Activated CD8-positive, alpha-beta T cell treated with anti-CD3 and anti-CD28 coated beads, Interleukin-2, amount 10 ng/mL, durations not matched to agents 7 days and 5 days (primary cell): ENCODE results near the gene KRTAP12-1. TPM values are rescaled to one million over a fixed set of nuclear protein-coding genes. Genes with fewer than 3 reads are reported as not detected.

Experiments used
- ATAC-seq: fragments of 150-1000 bp; cut with Tn5 transposase; one replicate; pipeline ENCODE4 v1.10.0; 2021; ENCODE audit warnings: moderate library complexity
- CTCF ChIA-PET: fragments of 350-600 bp; sonication (Branson Sonifier 250); formaldehyde crosslinking; loops from one replicate; lab custom pipeline; 2021; ENCODE audit warnings: antibody characterized with exemption; lab: Charles Lee
- POLR2A ChIA-PET: fragments of 350-600 bp; sonication (Branson Sonifier 250); formaldehyde crosslinking; loops from one replicate; lab custom pipeline; 2021; ENCODE audit warnings: antibody characterized with exemption; lab: Charles Lee
- DNase-seq: peaks from one replicate; pipeline ENCODE4 v3.0.0-alpha.2; 2020
- H3K27ac Mint-ChIP-seq: one replicate; pipeline ENCODE4 v1.8.0; 2021; ENCODE audit warnings: mild to moderate bottlenecking, mixed read lengths
- H3K27me3 Mint-ChIP-seq: one replicate; pipeline ENCODE4 v1.8.0; 2021; ENCODE audit warnings: low read depth, mixed read lengths
- H3K36me3 Mint-ChIP-seq: one replicate; pipeline ENCODE4 v1.8.0; 2021; ENCODE audit warnings: low read depth, mixed read lengths
- H3K4me1 Mint-ChIP-seq: one replicate; pipeline ENCODE4 v1.8.0; 2021; ENCODE audit warnings: low read depth, mixed read lengths
- H3K4me3 Mint-ChIP-seq: one replicate; pipeline ENCODE4 v1.8.0; 2021; ENCODE audit warnings: mild to moderate bottlenecking, mixed read lengths
- H3K9me3 Mint-ChIP-seq: one replicate; pipeline ENCODE4 v1.8.0; 2022; ENCODE audit warnings: mixed read lengths; ENCODE audit not compliant: insufficient read depth
- total RNA-seq, 2 experiments: library from RNA; stranded (reverse); gene quantifications; one replicate each; pipeline ENCODE4 v1.2.3, GENCODE V29; 2021

KRTAP12-1 gene
- total RNA-seq, 2 experiments from 2014 or later = not detected

- no peak overlapping the region for H3K4me3 Mint-ChIP-seq
- peaks cover 78% of the 10 kb centered on the region for H3K27me3 Mint-ChIP-seq
- CTCF ChIA-PET = interaction anchor here (1.1 kb wide), 1 partner anchor 53 kb away, joined by 3 read pairs; the partner anchor contains the start of gene KRTAP12-3
- POLR2A ChIA-PET = no interaction called here
- H3K4me1 Mint-ChIP-seq = peaks cover 14% of the 10 kb centered on the region
- H3K27ac Mint-ChIP-seq = no peak overlapping the region
- peaks cover 8% of the 10 kb centered on the region for H3K36me3 Mint-ChIP-seq
- H3K9me3 Mint-ChIP-seq = peaks cover 4% of the 10 kb centered on the region
- no peak for ATAC-seq
- DNase-seq = no peak
Observed at GRCh38 chr21:44710294-44710665, 28.3 kb upstream of the KRTAP12-1 start.

- H3K4me3 Mint-ChIP-seq = no peak overlapping the region
- H3K9me3 Mint-ChIP-seq = peaks cover 10% of the 10 kb centered on the region
- POLR2A ChIA-PET = no interaction called here
- CTCF ChIA-PET = interaction anchor here (1.1 kb wide), 1 partner anchor 52 kb away, joined by 3 read pairs; the partner anchor contains the start of gene KRTAP12-3
- no peak overlapping the region for H3K27ac Mint-ChIP-seq
- peaks cover 13% of the 10 kb centered on the region for H3K36me3 Mint-ChIP-seq
- DNase-seq (no peak), ATAC-seq (no peak)
- peaks cover 78% of the 10 kb centered on the region for H3K27me3 Mint-ChIP-seq
- H3K4me1 Mint-ChIP-seq = peaks cover 10% of the 10 kb centered on the region
Observed at GRCh38 chr21:44709426-44710293, 27.7 kb upstream of the KRTAP12-1 start.

- Mint-ChIP-seq H3K36me3 (peaks cover 13% of the 10 kb centered on the region), H3K27ac (no peak overlapping the region), H3K4me1 (peaks cover 10% of the 10 kb centered on the region), H3K27me3 (peaks cover 78% of the 10 kb centered on the region), H3K4me3 (no peak overlapping the region), H3K9me3 (peaks cover 11% of the 10 kb centered on the region)
- CTCF ChIA-PET = interaction anchor here (1.2 kb wide), 1 partner anchor 85 kb away, joined by 6 read pairs; no protein-coding TSS in a partner anchor
- DNase-seq (no peak), ATAC-seq (no peak)
- POLR2A ChIA-PET = no interaction called here
Observed at GRCh38 chr21:44708866-44709425, 27.0 kb upstream of the KRTAP12-1 start.

- Mint-ChIP-seq H3K9me3 (peaks cover 11% of the 10 kb centered on the region), H3K4me1 (peaks cover 10% of the 10 kb centered on the region), H3K4me3 (no peak overlapping the region), H3K36me3 (peaks cover 13% of the 10 kb centered on the region), H3K27me3 (peaks cover 73% of the 10 kb centered on the region), H3K27ac (no peak overlapping the region)
- ChIA-PET CTCF (interaction anchor here (1.2 kb wide), 1 partner anchor 85 kb away, joined by 6 read pairs; no protein-coding TSS in a partner anchor), POLR2A (no interaction called here)
- ATAC-seq = no peak
- DNase-seq = no peak
Observed at GRCh38 chr21:44708213-44708865, 26.4 kb upstream of the KRTAP12-1 start.

- H3K36me3 Mint-ChIP-seq = peaks cover 13% of the 10 kb centered on the region
- H3K4me3 Mint-ChIP-seq = no peak overlapping the region
- H3K27me3 Mint-ChIP-seq = peaks cover 72% of the 10 kb centered on the region
- peaks cover 11% of the 10 kb centered on the region for H3K9me3 Mint-ChIP-seq
- peaks cover 10% of the 10 kb centered on the region for H3K4me1 Mint-ChIP-seq
- ATAC-seq (no peak), DNase-seq (no peak)
- CTCF ChIA-PET = no interaction called here
- POLR2A ChIA-PET = no interaction called here
- H3K27ac Mint-ChIP-seq = no peak overlapping the region
Observed at GRCh38 chr21:44706706-44707581, 25.0 kb upstream of the KRTAP12-1 start.

GRCh38 chr21:44706026-44706705 is 24.2 kb upstream of the KRTAP12-1 start:
- Mint-ChIP-seq H3K4me3 (no peak overlapping the region), H3K4me1 (peaks cover 6% of the 10 kb centered on the region), H3K36me3 (peaks cover 13% of the 10 kb centered on the region), H3K27me3 (peaks cover 72% of the 10 kb centered on the region), H3K27ac (no peak overlapping the region), H3K9me3 (peaks cover 11% of the 10 kb centered on the region)
- ChIA-PET CTCF (no interaction called here), POLR2A (no interaction called here)
- no peak for ATAC-seq
- DNase-seq = no peak

GRCh38 chr21:44704636-44705001 is 22.7 kb upstream of the KRTAP12-1 start:
- H3K4me1 Mint-ChIP-seq = peaks cover 5% of the 10 kb centered on the region
- no peak overlapping the region for H3K27ac Mint-ChIP-seq
- ATAC-seq (no peak), DNase-seq (no peak)
- peaks cover 11% of the 10 kb centered on the region for H3K9me3 Mint-ChIP-seq
- H3K36me3 Mint-ChIP-seq = peaks cover 13% of the 10 kb centered on the region
- ChIA-PET CTCF (no interaction called here), POLR2A (no interaction called here)
- H3K4me3 Mint-ChIP-seq = no peak overlapping the region
- H3K27me3 Mint-ChIP-seq = peaks cover 70% of the 10 kb centered on the region

- DNase-seq (peak; percentile 17), ATAC-seq (no peak)
- no peaks in the 10 kb centered on the region for H3K4me1 Mint-ChIP-seq
- peaks cover 13% of the 10 kb centered on the region for H3K36me3 Mint-ChIP-seq
- CTCF ChIA-PET = no interaction called here
- peaks cover 66% of the 10 kb centered on the region for H3K27me3 Mint-ChIP-seq
- H3K9me3 Mint-ChIP-seq = peaks cover 11% of the 10 kb centered on the region
- POLR2A ChIA-PET = no interaction called here
- H3K4me3 Mint-ChIP-seq = no peak overlapping the region
- H3K27ac Mint-ChIP-seq = no peak overlapping the region
Observed at GRCh38 chr21:44703731-44704635, 22.0 kb upstream of the KRTAP12-1 start.

GRCh38 chr21:44702973-44703730 is 21.2 kb upstream of the KRTAP12-1 start:
- Mint-ChIP-seq H3K4me1 (no peaks in the 10 kb centered on the region), H3K9me3 (peaks cover 11% of the 10 kb centered on the region), H3K27ac (no peak overlapping the region), H3K4me3 (no peak overlapping the region), H3K27me3 (peaks cover 65% of the 10 kb centered on the region), H3K36me3 (peaks cover 13% of the 10 kb centered on the region)
- ChIA-PET POLR2A (no interaction called here), CTCF (no interaction called here)
- DNase-seq (peak; percentile 16), ATAC-seq (no peak)
